H1 (cell line): Measurements from ENCODE around the gene ERC1. TPM values are rescaled to one million over a fixed set of nuclear protein-coding genes. Genes with fewer than 3 reads are reported as not detected.

Experiments used
- E2F6 ChIP-seq: IDR thresholded peaks from 2 replicates; pipeline ENCODE4 v1.6.1; 2012; ENCODE audit warnings: inconsistent platforms
- EGR1 ChIP-seq: IDR thresholded peaks from 2 replicates; pipeline ENCODE4 v1.6.1; 2011; ENCODE audit warnings: low read depth, low read length, borderline replicate concordance
- HDAC2 ChIP-seq, 2 experiments: fragments of 300-600 bp in 1 of 2; sonication (generic) in 1 of 2; IDR thresholded peaks; 2 replicates each; pipeline ENCODE4 v1.6.1; 2011 to 2012; ENCODE audit warnings: low read depth in 2 of 2, low read length in 2 of 2, mild to moderate bottlenecking in 2 of 2, moderate library complexity in 2 of 2, borderline replicate concordance in 1 of 2, inconsistent platforms in 1 of 2
- MAX ChIP-seq: IDR thresholded peaks from 2 replicates; pipeline ENCODE4 v1.6.1; 2012; ENCODE audit warnings: inconsistent platforms
- NRF1 ChIP-seq: IDR thresholded peaks from 2 replicates; pipeline ENCODE4 v1.6.1; 2011; ENCODE audit warnings: mild to moderate bottlenecking, low read depth, low read length, improper control_type of control experiment
- RNF2 ChIP-seq: fragments of 200-900, 300-1000 bp; sonication (generic); IDR thresholded peaks from 2 replicates; pipeline ENCODE4 v1.7.1; 2016; ENCODE audit warnings: borderline replicate concordance, low read depth, mild to moderate bottlenecking, antibody characterized with exemption, low read length; ENCODE audit not compliant: poor library complexity, severe bottlenecking; ENCODE audit errors: missing control alignments
- SIN3A ChIP-seq, 2 experiments: IDR thresholded peaks in 1 of 2; conservative IDR thresholded peaks in 1 of 2; 2 replicates each; pipeline ENCODE4 v1.6.1; 2011 to 2012; ENCODE audit warnings: low read length in 2 of 2, improper control_type of control experiment in 1 of 2, low read depth in 1 of 2, mild to moderate bottlenecking in 1 of 2
- TAF7 ChIP-seq: optimal IDR thresholded peaks from 2 replicates; pipeline ENCODE3; 2011; ENCODE audit warnings: low read depth, mild to moderate bottlenecking, inconsistent platforms, low read length, moderate library complexity, borderline replicate concordance
- polyA plus RNA-seq, 7 experiments: library from polyadenylated mRNA; depleted of rRNA in 3 of 7; stranded (reverse) in 5 of 7; unstranded in 2 of 7; fragments of >200 nt in 5 of 7; fragments of 200-250 nt in 2 of 7; gene quantifications; 1 replicate in 5 of 7; 2 replicates in 1 of 7; 4 replicates in 1 of 7; pipeline versions ENCODE4 v1.2.1 to v1.2.3, GENCODE V29; 2011 to 2013; ENCODE audit warnings: missing spikeins in 2 of 7, mixed read lengths in 2 of 7
- total RNA-seq: library from RNA; stranded (reverse); fragmentation: NEBNext Ultra II Directional; extraction: Animal tissue kit (Norgen Biotek cat#: 25700); gene quantifications from 2 replicates; pipeline ENCODE4 v1.2.1, GENCODE V29; 2021

The ERC1 gene
- total and polyA plus RNA-seq, 2 of the 8 experiments (the other 6 are each of a cell fraction or from before 2014, with no cell fraction given), result 7.8 to 45.7 TPM

DNA sequence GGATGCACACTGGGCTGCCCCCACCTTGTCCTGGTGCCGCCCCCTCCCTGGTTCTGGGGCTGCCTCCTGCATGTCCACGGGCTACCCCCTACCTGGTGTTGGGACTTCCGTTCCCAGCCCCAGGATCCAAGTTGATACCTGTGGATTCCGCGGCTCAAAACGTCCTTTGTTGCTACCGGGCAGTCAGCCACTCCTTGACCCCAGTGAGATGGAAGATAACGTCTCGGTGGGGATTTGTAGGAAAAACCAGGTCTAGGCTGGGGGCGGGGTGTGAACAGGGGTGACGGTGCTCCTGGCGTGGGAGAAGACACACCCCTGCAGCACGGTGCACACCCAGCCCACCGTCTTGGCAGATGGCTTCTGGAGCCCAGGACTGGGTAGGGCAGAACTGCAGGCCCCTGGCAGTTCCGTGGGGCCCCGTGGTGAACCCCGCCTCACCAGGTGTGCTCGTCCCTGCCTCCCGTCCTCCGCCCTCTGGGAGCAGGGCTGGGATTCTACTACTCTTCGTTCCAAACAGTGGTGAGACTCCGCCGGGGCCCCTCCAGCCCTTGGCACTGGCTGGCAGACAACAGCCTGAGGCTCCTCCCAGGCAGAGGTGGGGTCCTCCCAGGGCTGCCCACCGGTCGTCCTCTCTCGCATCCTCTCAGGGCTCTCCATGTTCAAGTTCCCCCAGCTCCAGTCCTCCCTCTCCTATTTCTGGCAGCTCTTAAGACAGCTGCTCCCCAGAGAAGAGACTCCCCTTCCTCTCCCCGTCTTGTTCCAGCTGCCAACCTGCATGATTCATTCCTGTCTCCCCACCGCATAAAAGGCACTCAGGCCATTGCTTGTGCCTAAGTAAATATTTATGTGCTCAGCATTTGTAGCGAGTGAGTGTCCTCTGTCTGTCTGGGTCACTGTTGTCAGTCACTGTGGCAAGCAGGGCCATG lies 527.8 kb downstream of the ERC1 start (continued):
- TF ChIP-seq RNF2 (no peak), EGR1 (no peak), SIN3A (conservative IDR thresholded peaks at IDR 0.05 in 1 of 2, IDR thresholded peaks at IDR 0.05 in 1 of 2; ENCODE audit: low read depth in 1 of 2, low read length in 2 of 2) (no peak), HDAC2 (IDR thresholded peaks at IDR 0.05; ENCODE audit: borderline replicate concordance in 1 of 2, low read depth in 2 of 2, low read length in 2 of 2) (no peak), TAF7 (no peak), MAX (no peak), E2F6 (no peak), NRF1 (no peak)
